Smooth muscle cell of the pulmonary artery (primary cell): ENCODE measurements around the gene GANC. TPM values are rescaled to one million over a fixed set of nuclear protein-coding genes. Genes with fewer than 3 reads are reported as not detected.

Source experiments
- total RNA-seq: library from RNA; depleted of rRNA; stranded (reverse); fragments of >200 nt; gene quantifications from 2 replicates; pipeline ENCODE4 v1.2.3, GENCODE V29; 2014

The GANC gene, protein sequence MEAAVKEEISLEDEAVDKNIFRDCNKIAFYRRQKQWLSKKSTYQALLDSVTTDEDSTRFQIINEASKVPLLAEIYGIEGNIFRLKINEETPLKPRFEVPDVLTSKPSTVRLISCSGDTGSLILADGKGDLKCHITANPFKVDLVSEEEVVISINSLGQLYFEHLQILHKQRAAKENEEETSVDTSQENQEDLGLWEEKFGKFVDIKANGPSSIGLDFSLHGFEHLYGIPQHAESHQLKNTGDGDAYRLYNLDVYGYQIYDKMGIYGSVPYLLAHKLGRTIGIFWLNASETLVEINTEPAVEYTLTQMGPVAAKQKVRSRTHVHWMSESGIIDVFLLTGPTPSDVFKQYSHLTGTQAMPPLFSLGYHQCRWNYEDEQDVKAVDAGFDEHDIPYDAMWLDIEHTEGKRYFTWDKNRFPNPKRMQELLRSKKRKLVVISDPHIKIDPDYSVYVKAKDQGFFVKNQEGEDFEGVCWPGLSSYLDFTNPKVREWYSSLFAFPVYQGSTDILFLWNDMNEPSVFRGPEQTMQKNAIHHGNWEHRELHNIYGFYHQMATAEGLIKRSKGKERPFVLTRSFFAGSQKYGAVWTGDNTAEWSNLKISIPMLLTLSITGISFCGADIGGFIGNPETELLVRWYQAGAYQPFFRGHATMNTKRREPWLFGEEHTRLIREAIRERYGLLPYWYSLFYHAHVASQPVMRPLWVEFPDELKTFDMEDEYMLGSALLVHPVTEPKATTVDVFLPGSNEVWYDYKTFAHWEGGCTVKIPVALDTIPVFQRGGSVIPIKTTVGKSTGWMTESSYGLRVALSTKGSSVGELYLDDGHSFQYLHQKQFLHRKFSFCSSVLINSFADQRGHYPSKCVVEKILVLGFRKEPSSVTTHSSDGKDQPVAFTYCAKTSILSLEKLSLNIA (N-terminal part only)
- 20.1 and 24.9 TPM in 2 replicates for total RNA-seq

DNA sequence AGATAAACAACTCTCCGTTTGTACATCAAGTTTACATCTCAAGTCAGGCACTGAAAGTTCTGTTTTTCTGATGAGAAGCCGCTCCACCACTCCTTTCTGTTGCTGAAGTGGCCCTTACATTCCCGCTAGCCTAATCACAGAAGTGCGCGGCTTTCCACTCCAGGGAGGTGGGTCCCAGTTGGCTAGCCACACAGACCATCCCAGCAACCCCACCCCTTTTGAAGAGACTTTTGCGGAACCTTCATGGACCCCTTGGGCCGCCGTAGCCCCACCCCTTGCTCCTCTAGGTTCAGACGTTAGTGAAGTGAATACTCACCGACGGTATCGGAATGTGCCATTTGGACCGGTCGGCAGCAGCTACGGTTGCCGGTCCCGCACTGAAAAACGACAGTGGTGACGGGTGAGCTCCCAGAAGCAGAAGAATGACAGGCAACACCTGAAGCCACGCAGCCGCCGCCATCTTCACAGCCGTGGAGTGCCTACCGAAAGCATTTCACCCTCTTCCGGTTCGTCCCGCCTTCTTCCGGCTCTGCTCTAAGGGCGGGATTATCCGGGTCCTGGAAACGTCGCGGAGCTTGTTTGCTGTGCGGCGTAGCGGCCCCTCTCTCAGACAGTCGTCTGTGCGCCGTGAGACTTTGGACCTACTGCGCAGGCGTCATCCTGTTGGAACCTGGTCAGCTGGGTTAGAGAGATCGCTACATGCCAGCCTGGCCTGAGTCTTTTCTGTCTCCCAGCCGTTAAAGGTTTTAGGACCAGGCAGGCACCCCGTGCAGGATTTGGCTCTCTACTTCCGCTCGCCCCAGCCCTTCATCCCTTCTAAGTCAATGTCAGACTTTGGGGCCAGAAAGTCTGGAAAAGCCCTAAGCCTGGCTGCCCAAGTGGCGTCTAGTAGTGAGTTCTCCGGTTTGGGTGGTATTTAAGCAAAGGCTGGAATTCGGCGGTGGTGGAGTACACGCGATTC lies at the start of gene GANC, which contains the start of gene TMEM87A:
Gene GANC (plus strand): TSS at position 263 of the 961 bp plus-strand sequence. CDS start 1,281 bp downstream, outside the sequence.
Gene TMEM87A (minus strand): TSS at position 495 of the 961 bp plus-strand sequence. CDS start 35 bp downstream, at position 460.

DNA sequence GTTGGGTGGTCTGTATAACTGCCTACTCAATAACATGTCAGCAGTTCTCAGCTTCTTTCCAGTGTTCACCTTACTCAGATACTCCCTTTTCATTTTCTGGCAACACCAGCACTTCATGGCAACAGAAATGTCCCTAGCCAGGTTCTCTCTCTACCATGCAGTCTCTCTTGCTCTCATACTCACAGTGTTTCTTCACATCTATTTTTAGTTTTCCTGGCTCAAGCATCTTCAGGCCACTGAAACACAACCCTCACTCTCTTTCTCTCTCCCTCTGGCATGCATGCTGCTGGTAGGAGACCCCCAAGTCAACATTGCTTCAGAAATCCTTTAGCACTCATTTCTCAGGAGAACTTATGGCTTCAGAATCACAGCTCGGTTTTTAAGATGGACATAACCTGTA lies 86.2 kb downstream of the GANC start, which contains the start of gene CAPN3:
Gene CAPN3 (plus strand): TSS at position 253 of the 400 bp plus-strand sequence. CDS start 305 bp downstream, outside the sequence.

Other genes starting within 250 kb of the GANC start
- gene PLA2G4D, start 178.6 kb upstream of the GANC start, total RNA-seq: under 0.01 TPM in 1 of 2 replicates, not detected in the other
- not detected in 2 replicates for gene PLA2G4F, start 116.6 kb upstream of the GANC start, total RNA-seq
- gene VPS39, start 64.9 kb upstream of the GANC start, total RNA-seq: 57.7 and 62.1 TPM in 2 replicates
- 42.1 and 54.0 TPM in 2 replicates for gene TMEM87A, start 232 bp downstream of the GANC start, total RNA-seq
- gene CAPN3, start 86.3 kb downstream of the GANC start, total RNA-seq: 1.6 and 2.7 TPM in 2 replicates
- gene ZNF106, start 217.9 kb downstream of the GANC start, total RNA-seq: 76.0 and 80.8 TPM in 2 replicates
- 66.4 and 82.4 TPM in 2 replicates for gene SNAP23, start 222.4 kb downstream of the GANC start, total RNA-seq